PC-9 (cell line): ENCODE data around the gene DSTYK. TPM values are rescaled to one million over a fixed set of nuclear protein-coding genes. Genes with fewer than 3 reads are reported as not detected.

Experiments used
- BruUV-seq: library from RNA; stranded (reverse); fragments of 400-500 nt; replicated peaks from 2 replicates; lab custom pipeline; 2021; lab: Mats Ljungman, UMichigan
- CTCF ChIA-PET: fragments of 300-600 bp; sonication (Branson Sonifier 250); formaldehyde crosslinking; loops from one replicate; lab custom pipeline; 2022; ENCODE audit warnings: antibody characterized with exemption; lab: Charles Lee
- POLR2A ChIA-PET: fragments of 300-600 bp; sonication (Branson Sonifier 250); formaldehyde crosslinking; loops from one replicate; lab custom pipeline; 2022; ENCODE audit warnings: antibody characterized with exemption; ENCODE audit not compliant: unreplicated experiment; lab: Charles Lee
- DNase-seq, 2 experiments: peaks; one replicate each; pipeline versions ENCODE4 v3.0.0 to v3.0.0-alpha.2; 2015 to 2022; ENCODE audit warnings: mixed read lengths in 1 of 2
- H2AFZ ChIP-seq: fragments of 200-600 bp; sonication (generic); 2 replicates; pipeline ENCODE4 v1.8.1; 2017; ENCODE audit warnings: antibody characterized with exemption
- H3F3A ChIP-seq: fragments of 200-600 bp; sonication (generic); 2 replicates; pipeline ENCODE4 v1.8.1; 2017; ENCODE audit warnings: antibody characterized with exemption, mild to moderate bottlenecking, low read depth; ENCODE audit not compliant: insufficient read depth
- H3K27ac ChIP-seq: fragments of 200-600 bp; sonication (generic); 2 replicates; pipeline ENCODE4 v1.6.1; 2016; ENCODE audit warnings: mixed run types
- H3K27me3 ChIP-seq: fragments of 200-600 bp; sonication (generic); 2 replicates; pipeline ENCODE4 v1.6.1; 2016; ENCODE audit warnings: low read depth, mixed run types; ENCODE audit not compliant: insufficient read depth
- H3K36me3 ChIP-seq: fragments of 200-600 bp; sonication (generic); 2 replicates; pipeline ENCODE4 v1.6.1; 2016; ENCODE audit warnings: low read depth, mixed run types
- H3K4me1 ChIP-seq: fragments of 200-600 bp; sonication (generic); replicated peaks from 2 replicates; pipeline ENCODE4 v1.6.1; 2016; ENCODE audit warnings: mixed run types; ENCODE audit not compliant: insufficient read depth
- H3K4me2 ChIP-seq: fragments of 200-600 bp; sonication (generic); 2 replicates; pipeline ENCODE4 v1.6.1; 2017; ENCODE audit warnings: mixed run types
- H3K4me3 ChIP-seq: fragments of 200-600 bp; sonication (generic); 2 replicates; pipeline ENCODE4 v1.6.1; 2016; ENCODE audit warnings: mixed run types
- H3K79me2 ChIP-seq: fragments of 200-600 bp; sonication (generic); 2 replicates; pipeline ENCODE4 v1.6.1; 2017; ENCODE audit warnings: low read depth, mixed run types
- H3K9me2 ChIP-seq: fragments of 200-600 bp; sonication (generic); 2 replicates; pipeline ENCODE4 v1.8.1; 2017; ENCODE audit warnings: mild to moderate bottlenecking; ENCODE audit not compliant: insufficient read depth
- H3K9me3 ChIP-seq: fragments of 200-600 bp; sonication (generic); 2 replicates; pipeline ENCODE4 v1.8.1; 2016; ENCODE audit warnings: low read depth; ENCODE audit not compliant: insufficient read depth
- H4K20me1 ChIP-seq: fragments of 200-600 bp; sonication (generic); 2 replicates; pipeline ENCODE4 v1.8.1; 2017; ENCODE audit not compliant: insufficient read depth
- EZH2 ChIP-seq: fragments of 200-600 bp; sonication (generic); IDR thresholded peaks from 2 replicates; pipeline ENCODE4 v1.8.0; 2017; ENCODE audit warnings: antibody characterized with exemption, low read depth
- intact Hi-C: fragments of 100-400 bp; cut with micrococcal nuclease; formaldehyde crosslinking; loops from one replicate; pipeline ENCODE4 v1.10.0; 2022; ENCODE audit not compliant: unreplicated experiment
- total RNA-seq: library from RNA; stranded (reverse); gene quantifications from 2 replicates; pipeline ENCODE4 v1.2.3, GENCODE V29; 2021
- TF ChIP-seq, protein P1 (sequence below): fragments of 200-600 bp; sonication (generic); conservative IDR thresholded peaks from 2 replicates; pipeline ENCODE4 v1.6.1; 2017; ENCODE audit warnings: mixed run types, antibody characterized with exemption, mild to moderate bottlenecking, moderate library complexity

The DSTYK gene
- total RNA-seq, 1 experiment from 2014 or later: 8.1 TPM

DNA sequence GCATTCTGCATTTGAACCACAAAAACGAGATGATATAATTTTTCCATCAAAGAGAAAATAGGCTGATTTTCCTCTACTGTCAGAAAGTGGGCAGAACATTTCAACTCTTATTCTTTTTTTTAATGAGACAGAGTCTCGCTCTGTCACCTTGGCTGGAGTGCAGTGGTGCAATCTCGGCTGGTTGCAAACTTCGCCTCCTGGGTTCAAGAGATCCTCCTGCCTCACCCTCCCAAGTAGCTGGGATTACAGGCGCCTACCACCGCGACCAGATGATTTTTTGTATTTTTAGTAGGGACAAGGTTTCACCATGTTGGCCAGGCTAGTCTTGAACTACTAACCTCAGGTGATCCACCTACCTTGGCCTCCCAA lies 11.6 kb downstream of the DSTYK start:
- H3K27ac ChIP-seq: no peak overlapping the region
- H3K36me3 ChIP-seq: no peaks in the 10 kb centered on the region
- no peaks in the 10 kb centered on the region for H3K9me2 ChIP-seq
- no peaks in the 10 kb centered on the region for H3K4me1 ChIP-seq
- no peak overlapping the region for H3K4me2 ChIP-seq
- CTCF ChIA-PET: no interaction called here
- H4K20me1 ChIP-seq: peaks cover 4% of the 10 kb centered on the region; the same call in 1 of the 2 replicates
- H3F3A ChIP-seq: no peaks in the 10 kb centered on the region
- POLR2A ChIA-PET: no interaction called here
- BruUV-seq: no TSS peak
- no peaks in the 10 kb centered on the region for H3K9me3 ChIP-seq
- intact Hi-C loops: no loop called here
- no peak for TF ChIP-seq EZH2
- TF ChIP-seq, protein P1, sequence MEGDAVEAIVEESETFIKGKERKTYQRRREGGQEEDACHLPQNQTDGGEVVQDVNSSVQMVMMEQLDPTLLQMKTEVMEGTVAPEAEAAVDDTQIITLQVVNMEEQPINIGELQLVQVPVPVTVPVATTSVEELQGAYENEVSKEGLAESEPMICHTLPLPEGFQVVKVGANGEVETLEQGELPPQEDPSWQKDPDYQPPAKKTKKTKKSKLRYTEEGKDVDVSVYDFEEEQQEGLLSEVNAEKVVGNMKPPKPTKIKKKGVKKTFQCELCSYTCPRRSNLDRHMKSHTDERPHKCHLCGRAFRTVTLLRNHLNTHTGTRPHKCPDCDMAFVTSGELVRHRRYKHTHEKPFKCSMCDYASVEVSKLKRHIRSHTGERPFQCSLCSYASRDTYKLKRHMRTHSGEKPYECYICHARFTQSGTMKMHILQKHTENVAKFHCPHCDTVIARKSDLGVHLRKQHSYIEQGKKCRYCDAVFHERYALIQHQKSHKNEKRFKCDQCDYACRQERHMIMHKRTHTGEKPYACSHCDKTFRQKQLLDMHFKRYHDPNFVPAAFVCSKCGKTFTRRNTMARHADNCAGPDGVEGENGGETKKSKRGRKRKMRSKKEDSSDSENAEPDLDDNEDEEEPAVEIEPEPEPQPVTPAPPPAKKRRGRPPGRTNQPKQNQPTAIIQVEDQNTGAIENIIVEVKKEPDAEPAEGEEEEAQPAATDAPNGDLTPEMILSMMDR: no peak
- H3K27me3 ChIP-seq: no peaks in the 10 kb centered on the region
- H3K4me3 ChIP-seq: no peak overlapping the region
- no peaks in the 10 kb centered on the region for H3K79me2 ChIP-seq
- DNase-seq: no peak
- H2AFZ ChIP-seq: no peak overlapping the region

DNA sequence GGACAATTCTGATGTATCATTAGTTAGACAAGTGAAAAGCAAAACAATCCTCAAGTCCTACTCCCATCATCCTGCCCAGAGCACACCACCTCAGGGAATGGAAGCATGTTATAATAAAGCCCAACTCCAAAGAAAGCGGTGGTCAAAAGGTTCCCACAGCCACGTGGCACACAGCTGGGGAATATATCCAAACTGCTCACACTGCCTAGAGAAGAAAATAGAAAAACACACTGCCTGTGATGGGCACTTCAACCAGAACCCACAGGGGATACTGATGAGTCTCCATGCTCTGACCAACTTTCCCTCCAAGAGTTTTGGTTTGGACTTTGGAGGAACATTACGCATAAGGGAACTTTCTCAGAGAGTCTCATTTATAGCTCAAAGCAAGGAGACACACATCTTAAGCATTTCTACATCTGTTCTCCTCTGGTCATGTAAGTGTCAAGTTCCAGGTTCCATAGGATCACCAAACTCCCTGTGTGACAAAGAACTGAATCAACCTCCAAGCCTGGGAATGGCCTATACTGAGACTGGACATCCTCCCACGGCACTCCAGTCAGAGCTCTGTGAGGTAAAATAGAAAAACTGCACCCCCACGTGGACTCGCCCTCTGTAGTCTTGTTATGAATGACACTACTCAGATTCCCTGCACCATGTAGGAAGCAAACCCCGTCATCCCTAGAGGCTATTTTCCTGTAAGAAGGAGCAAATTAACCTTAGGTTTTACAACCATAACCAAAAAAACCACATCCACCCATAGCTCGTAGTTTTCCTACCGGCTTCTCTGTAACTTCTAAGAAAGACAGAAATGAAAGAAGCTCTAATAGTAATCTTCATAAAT lies 12.2 kb downstream of the DSTYK start:
- BruUV-seq: no TSS peak
- intact Hi-C loops: no loop called here
- Histone ChIP-seq H3K27me3 (no peaks in the 10 kb centered on the region), H3F3A (no peaks in the 10 kb centered on the region), H2AFZ (no peak overlapping the region), H3K27ac (no peak overlapping the region), H3K36me3 (no peaks in the 10 kb centered on the region), H3K4me2 (no peak overlapping the region), H4K20me1 (peaks cover 4% of the 10 kb centered on the region; the same call in 1 of the 2 replicates), H3K4me1 (no peaks in the 10 kb centered on the region), H3K4me3 (no peak overlapping the region), H3K79me2 (no peaks in the 10 kb centered on the region), H3K9me3 (no peaks in the 10 kb centered on the region), H3K9me2 (no peaks in the 10 kb centered on the region)
- ChIA-PET POLR2A (no interaction called here), CTCF (no interaction called here)
- no peak for DNase-seq
- TF ChIP-seq, protein P1: no peak
- TF ChIP-seq EZH2: no peak

- no peak overlapping the region for H3K4me3 ChIP-seq
- H3K4me2 ChIP-seq: no peak overlapping the region
- H3K27ac ChIP-seq: no peak overlapping the region
- no TSS peak for BruUV-seq
- no peak for TF ChIP-seq EZH2
- TF ChIP-seq, protein P1: no peak
- ChIA-PET CTCF (interaction anchor here (0.6 kb wide), 1 partner anchor 130 kb away, joined by 4 read pairs; no protein-coding TSS in a partner anchor), POLR2A (no interaction called here)
- no peaks in the 10 kb centered on the region for H3K9me3 ChIP-seq
- intact Hi-C loops: no loop called here
- peaks cover 8% of the 10 kb centered on the region; the same call in 1 of the 2 replicates for H3K4me1 ChIP-seq
- H3K36me3 ChIP-seq: no peaks in the 10 kb centered on the region
- no peaks in the 10 kb centered on the region for H3K27me3 ChIP-seq
- peaks cover 4% of the 10 kb centered on the region for H4K20me1 ChIP-seq
- no peaks in the 10 kb centered on the region for H3K9me2 ChIP-seq
- no peaks in the 10 kb centered on the region for H3K79me2 ChIP-seq
- no peaks in the 10 kb centered on the region; the same call in 1 of the 2 replicates for H3F3A ChIP-seq
- DNase-seq: no peak
- H2AFZ ChIP-seq: no peak overlapping the region
Measured at GRCh38 chr1:205192287-205192686, 19.2 kb downstream of the DSTYK start.
